Neuronal stem cell (in vitro differentiated cells): ENCODE data around the gene SYT15.
"Not testable (repeated sequence)": the region's sequence is repeated elsewhere in the genome, so short reads cannot be mapped to it uniquely, and the experiment has no call there.

Experiments
- DNase-seq: peaks from one replicate; pipeline ENCODE4 v3.0.0-alpha.2; 2013; ENCODE audit warnings: low spot score
- H2AFZ ChIP-seq: one replicate; pipeline ENCODE4 v1.6.1; 2013; ENCODE audit warnings: mild to moderate bottlenecking, low read length, inconsistent platforms
- H2AK5ac ChIP-seq: 2 replicates; pipeline ENCODE4 v1.6.1; 2013; ENCODE audit warnings: low read depth, mild to moderate bottlenecking, inconsistent platforms, low read length, moderate library complexity, mixed read lengths
- H2BK120ac ChIP-seq: 2 replicates; pipeline ENCODE4 v1.6.1; 2013; ENCODE audit warnings: low read depth, mild to moderate bottlenecking, inconsistent platforms, low read length, moderate library complexity, mixed read lengths
- H2BK12ac ChIP-seq: one replicate; pipeline ENCODE4 v1.6.1; 2013; ENCODE audit warnings: low read length, inconsistent platforms
- H2BK15ac ChIP-seq: 2 replicates; pipeline ENCODE4 v1.6.1; 2013; ENCODE audit warnings: mild to moderate bottlenecking, low read length, inconsistent platforms, mixed read lengths
- H2BK5ac ChIP-seq: one replicate; pipeline ENCODE4 v1.6.1; 2013; ENCODE audit warnings: inconsistent platforms, mild to moderate bottlenecking, low read length, moderate library complexity
- H3K14ac ChIP-seq: one replicate; pipeline ENCODE4 v1.6.1; 2013; ENCODE audit warnings: low read length, inconsistent platforms
- H3K18ac ChIP-seq: 2 replicates; pipeline ENCODE4 v1.6.1; 2013; ENCODE audit warnings: low read length, inconsistent platforms
- H3K23ac ChIP-seq: 2 replicates; pipeline ENCODE4 v1.6.1; 2013; ENCODE audit warnings: low read depth, mild to moderate bottlenecking, mixed read lengths, low read length, inconsistent platforms; ENCODE audit not compliant: poor library complexity
- H3K27ac ChIP-seq: replicated peaks from 3 replicates; pipeline ENCODE4 v1.5.1; 2013; ENCODE audit warnings: low read length, inconsistent platforms
- H3K27me3 ChIP-seq, 3 experiments: 2 replicates each; pipeline ENCODE4 v1.6.1; 2013; ENCODE audit warnings: low read length in 3 of 3, mild to moderate bottlenecking in 2 of 3, inconsistent platforms in 1 of 3, low read depth in 1 of 3, mixed read lengths in 1 of 3, moderate library complexity in 1 of 3; ENCODE audit not compliant: control insufficient read depth in 3 of 3, insufficient read depth in 3 of 3
- H3K36me3 ChIP-seq, 2 donors: replicated peaks in 1 of 2; 2 replicates each; pipeline ENCODE4 v1.6.1; 2013; ENCODE audit warnings: low read length in 2 of 2; ENCODE audit not compliant: control insufficient read depth in 2 of 2, insufficient read depth in 2 of 2
- H3K4ac ChIP-seq: 2 replicates; pipeline ENCODE4 v1.6.1; 2013; ENCODE audit warnings: inconsistent platforms, mild to moderate bottlenecking, low read length, moderate library complexity
- H3K4me1 ChIP-seq, 2 donors: 1 replicate in 1 of 2; 2 replicates in 1 of 2; pipeline ENCODE4 v1.6.1; 2013; ENCODE audit warnings: low read length in 2 of 2, low read depth in 1 of 2; ENCODE audit not compliant: control insufficient read depth in 2 of 2, insufficient read depth in 1 of 2
- H3K4me2 ChIP-seq: one replicate; pipeline ENCODE4 v1.6.1; 2013; ENCODE audit warnings: mild to moderate bottlenecking, low read length, inconsistent platforms; ENCODE audit not compliant: insufficient read depth, poor library complexity, severe bottlenecking
- H3K4me3 ChIP-seq, 2 donors: 2 replicates each; pipeline ENCODE4 v1.5.1; 2013; ENCODE audit warnings: low read length in 2 of 2, mild to moderate bottlenecking in 2 of 2, inconsistent platforms in 1 of 2, moderate library complexity in 1 of 2
- H3K79me1 ChIP-seq: one replicate; pipeline ENCODE4 v1.6.1; 2013; ENCODE audit warnings: low read depth, mild to moderate bottlenecking, inconsistent platforms, low read length, moderate library complexity
- H3K9ac ChIP-seq: one replicate; pipeline ENCODE4 v1.6.1; 2013; ENCODE audit warnings: mild to moderate bottlenecking, low read depth, low read length, inconsistent platforms; ENCODE audit not compliant: poor library complexity
- H3K9me3 ChIP-seq, 2 donors: replicated peaks in 1 of 2; 2 replicates each; pipeline versions ENCODE3 to v1.6.1; 2013; ENCODE audit warnings: low read length in 2 of 2, mild to moderate bottlenecking in 2 of 2, inconsistent platforms in 1 of 2, low read depth in 1 of 2, mixed read lengths in 1 of 2, moderate library complexity in 1 of 2; ENCODE audit not compliant: control insufficient read depth in 2 of 2, insufficient read depth in 1 of 2
- H4K8ac ChIP-seq: one replicate; pipeline ENCODE4 v1.6.1; 2013; ENCODE audit warnings: low read depth, mild to moderate bottlenecking, inconsistent platforms, low read length, moderate library complexity
- H4K91ac ChIP-seq: one replicate; pipeline ENCODE4 v1.6.1; 2013; ENCODE audit warnings: low read length, low read depth, mild to moderate bottlenecking, inconsistent platforms; ENCODE audit not compliant: poor library complexity
- WGBS, 2 donors: extraction: QIAGEN DNeasy Blood & Tissue Kit; methylation state at CpG; one replicate each; pipeline ENCODE4 v1.1.7; 2013; ENCODE audit warnings: missing lambda C conversion rate in 2 of 2, mixed read lengths in 1 of 2; ENCODE audit not compliant: insufficient read length in 2 of 2, insufficient replicate concordance in 1 of 2; ENCODE audit errors: extremely low coverage in 2 of 2; 5-methylcytosine and 5-hydroxymethylcytosine counted together

SYT15 gene

DNA sequence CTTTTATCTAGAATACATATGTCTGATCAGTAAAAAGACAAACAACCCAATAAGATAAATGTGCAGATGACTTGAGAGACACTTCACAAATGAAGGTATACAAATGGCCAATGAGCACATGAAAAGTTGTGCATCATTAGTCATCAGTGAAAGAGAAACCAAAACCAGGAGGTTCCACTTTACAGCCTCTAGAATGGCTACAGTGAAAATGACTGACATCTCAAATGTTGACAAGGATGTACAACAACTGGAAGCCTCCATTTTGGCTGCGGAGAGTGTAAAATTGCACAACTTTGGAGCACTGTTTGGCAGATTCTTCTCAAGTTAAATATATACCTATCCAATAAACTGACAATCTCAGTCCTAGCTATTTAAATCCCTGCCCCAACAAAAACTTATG is 21.6 kb downstream of the SYT15 start:
- not testable (repeated sequence) for H3K4ac ChIP-seq, H3K27ac ChIP-seq, H2AFZ ChIP-seq, DNase-seq, H2BK12ac ChIP-seq, H3K23ac ChIP-seq, H3K14ac ChIP-seq, H2AK5ac ChIP-seq, H2BK120ac ChIP-seq, H2BK15ac ChIP-seq, H3K4me2 ChIP-seq, H4K91ac ChIP-seq, H3K4me1 ChIP-seq, H3K18ac ChIP-seq, H3K9me3 ChIP-seq, H3K27me3 ChIP-seq, H4K8ac ChIP-seq, H3K9ac ChIP-seq, H3K36me3 ChIP-seq, H3K79me1 ChIP-seq, H2BK5ac ChIP-seq, H3K4me3 ChIP-seq
- no CpG with 5 or more reads among the region's 1 CpG for WGBS, 2 donors

DNA sequence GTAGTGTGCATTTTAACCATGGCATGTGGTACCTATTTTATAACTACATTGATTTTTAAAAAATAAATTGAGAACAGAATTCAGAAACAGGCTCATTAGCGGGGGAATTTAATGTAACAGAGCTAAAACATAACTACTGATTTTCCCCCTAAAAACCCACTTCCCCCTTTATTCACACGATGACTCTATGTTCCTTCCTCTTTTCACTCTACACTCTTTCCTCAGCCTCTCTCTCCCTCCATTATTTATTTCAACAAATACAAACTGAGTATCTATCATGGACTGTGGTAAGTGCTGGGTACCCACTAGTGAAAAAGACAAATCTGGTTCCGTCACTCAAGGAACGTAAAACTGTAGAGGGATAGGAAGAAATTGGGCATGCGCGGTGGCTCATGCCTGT is 36.6 kb downstream of the SYT15 start:
- H3K4me2 ChIP-seq, H3K18ac ChIP-seq, H3K79me1 ChIP-seq, H3K4me1 ChIP-seq, H2BK120ac ChIP-seq, H3K27ac ChIP-seq, H3K23ac ChIP-seq, H4K91ac ChIP-seq, H2BK12ac ChIP-seq, H3K14ac ChIP-seq, H3K4ac ChIP-seq, H2AK5ac ChIP-seq, H3K36me3 ChIP-seq, H2AFZ ChIP-seq, H3K9ac ChIP-seq, H3K9me3 ChIP-seq, H2BK5ac ChIP-seq, H3K4me3 ChIP-seq, H3K27me3 ChIP-seq, DNase-seq, H4K8ac ChIP-seq, H2BK15ac ChIP-seq: not testable (repeated sequence)
- WGBS, 2 donors: no CpG with 5 or more reads among the region's 6 CpGs

DNA sequence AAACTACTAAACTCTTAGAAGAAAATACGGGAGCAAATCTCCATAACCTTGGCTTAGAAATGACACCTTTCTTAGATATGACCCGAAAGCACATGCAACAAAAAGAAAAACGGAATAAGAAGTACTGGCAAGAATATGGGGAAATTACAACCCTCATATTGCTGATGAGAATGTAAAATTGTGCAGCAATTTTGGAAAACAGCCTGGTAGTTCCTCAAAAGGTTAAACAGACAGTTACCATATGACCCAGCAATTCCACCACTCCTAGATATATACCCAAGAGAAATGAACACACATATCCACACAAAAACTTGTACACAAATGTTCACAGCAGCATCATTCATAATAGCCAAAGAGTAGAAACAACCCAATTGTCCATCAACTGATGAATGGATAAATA is 37.3 kb downstream of the SYT15 start:
- not testable (repeated sequence) for H2BK12ac ChIP-seq, H3K27me3 ChIP-seq, H3K9me3 ChIP-seq, H3K18ac ChIP-seq, H2AFZ ChIP-seq, H3K27ac ChIP-seq, H3K36me3 ChIP-seq, H3K9ac ChIP-seq, H3K4ac ChIP-seq, H3K4me3 ChIP-seq, H3K23ac ChIP-seq, H3K14ac ChIP-seq, H2BK120ac ChIP-seq, DNase-seq, H4K91ac ChIP-seq, H4K8ac ChIP-seq, H3K4me2 ChIP-seq, H3K4me1 ChIP-seq, H2BK15ac ChIP-seq, H3K79me1 ChIP-seq, H2AK5ac ChIP-seq, H2BK5ac ChIP-seq
- WGBS, 2 donors: no CpG with 5 or more reads among the region's 3 CpGs

DNA sequence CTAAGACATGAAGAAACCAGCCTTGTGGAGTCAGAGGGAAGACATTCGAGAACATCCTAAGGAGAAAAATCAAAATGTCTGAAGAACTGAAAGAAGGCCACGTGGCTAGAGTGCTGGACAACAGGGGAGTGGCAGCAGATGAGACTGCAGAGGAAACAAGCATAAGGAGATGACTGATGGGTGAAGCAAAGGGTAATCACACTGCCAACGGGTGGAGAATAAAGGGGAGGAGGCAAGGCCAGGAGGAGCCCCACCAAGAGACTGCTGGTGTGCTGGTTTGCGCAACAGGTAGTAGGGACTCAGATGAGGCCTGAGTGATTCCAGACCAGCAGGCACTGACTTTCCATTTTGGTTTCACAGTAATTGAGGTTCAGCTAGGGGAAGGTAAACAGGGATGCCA is 38.2 kb downstream of the SYT15 start:
- not testable (repeated sequence) for H3K4ac ChIP-seq, H3K4me1 ChIP-seq, H2AK5ac ChIP-seq, H2BK5ac ChIP-seq, H3K23ac ChIP-seq, H3K9me3 ChIP-seq, H2BK15ac ChIP-seq, H3K4me2 ChIP-seq, H3K4me3 ChIP-seq, H3K18ac ChIP-seq, H2BK12ac ChIP-seq, H3K9ac ChIP-seq, H4K8ac ChIP-seq, H2AFZ ChIP-seq, H3K36me3 ChIP-seq, H3K27me3 ChIP-seq, H4K91ac ChIP-seq, H2BK120ac ChIP-seq, H3K79me1 ChIP-seq, H3K14ac ChIP-seq, H3K27ac ChIP-seq, DNase-seq
- WGBS, 2 donors: no CpG with 5 or more reads among the region's 4 CpGs
